ENCODE data around the gene MCAT.

Gene MCAT

GRCh38 chr22:43166132-43166930, 23.1 kb upstream of the MCAT start:
- no peak for TF ChIP-seq CTCF (IDR thresholded peaks at IDR 0.05; ENCODE audit: low read depth, low read length)

GRCh38 chr22:43164636-43165035, 21.4 kb upstream of the MCAT start:
- no peak overlapping the region for H3K4me3 ChIP-seq (ENCODE audit: low read depth, low read length)
- no peak for TF ChIP-seq CTCF (IDR thresholded peaks at IDR 0.05; ENCODE audit: low read depth, low read length)

More at GRCh38 chr22:43166132-43166930, 23.1 kb upstream of the MCAT start:
- no peak overlapping the region for H3K4me3 ChIP-seq (ENCODE audit: low read depth, low read length)

GRCh38 chr22:43163241-43163795, 20.1 kb upstream of the MCAT start:
- no peak for TF ChIP-seq CTCF (IDR thresholded peaks at IDR 0.05; ENCODE audit: low read depth, low read length)
- H3K4me3 ChIP-seq (ENCODE audit: low read depth, low read length): no peak overlapping the region

- H3K4me3 ChIP-seq (ENCODE audit: low read depth, low read length): no peak overlapping the region
- no peak for TF ChIP-seq CTCF (IDR thresholded peaks at IDR 0.05; ENCODE audit: low read depth, low read length)
These were observed 19.4 kb upstream of the MCAT start for GRCh38 chr22:43162412-43163150.

- TF ChIP-seq CTCF (IDR thresholded peaks at IDR 0.05; ENCODE audit: low read depth, low read length): no peak
These were observed 17.4 kb upstream of the MCAT start for GRCh38 chr22:43160497-43161126.

GRCh38 chr22:43159484-43160178, 16.4 kb upstream of the MCAT start:
- no peak for TF ChIP-seq CTCF (IDR thresholded peaks at IDR 0.05; ENCODE audit: low read depth, low read length)
- no peak overlapping the region for H3K4me3 ChIP-seq (ENCODE audit: low read depth, low read length)

More at GRCh38 chr22:43160497-43161126, 17.4 kb upstream of the MCAT start:
- no peak overlapping the region for H3K4me3 ChIP-seq (ENCODE audit: low read depth, low read length)
